Measurements from ENCODE around the gene HYPK.
A peak's percentile ranks its signal among the peaks of the same experiment; 100 is the strongest.

The HYPK gene

GRCh38 chr15:43800286-43801141 lies at the start of gene HYPK:
Gene HYPK, plus strand, starts transcription at chr15:43800599. Its CDS starts 24 bp downstream, at chr15:43800623.
- peak within 1 kb of the TSS; percentile 67 to 79 for H3K4me3 ChIP-seq
- H3K27me3 ChIP-seq: no peaks in the 10 kb centered on the region
- intact Hi-C loops (cut with DNase I; ENCODE audit: low total_unique reads): loop anchor here (2.0 kb wide), 1 partner anchor 24 kb away; the partner anchor contains the start of gene MFAP1
- DNase-seq: peak; percentile 95 to 97
- peaks cover 0 to 50% (median 33%) of the 10 kb centered on the region in 4 donors for H3K4me1 ChIP-seq
- H3K27ac ChIP-seq: peak within 1 kb of the TSS; percentile 79 to 90
- no peak for TF ChIP-seq CTCF (IDR thresholded peaks at IDR 0.05)
- H3K36me3 ChIP-seq: peaks cover 33 to 65% (median 55%) of the 10 kb centered on the region in 3 donors
- H3K9me3 ChIP-seq: no peaks in the 10 kb centered on the region

- Histone ChIP-seq H3K4me3 (no peak overlapping the region), H3K9me3 (no peaks in the 10 kb centered on the region), H3K4me1 (peaks cover 0 to 45% (median 38%) of the 10 kb centered on the region in 4 donors), H3K36me3 (peaks cover 16 to 32% (median 25%) of the 10 kb centered on the region in 3 donors), H3K27ac (no peak overlapping the region), H3K27me3 (no peaks in the 10 kb centered on the region)
- intact Hi-C loops (cut with DNase I; ENCODE audit: low total_unique reads): no loop called here
- TF ChIP-seq CTCF (IDR thresholded peaks at IDR 0.05): no peak
- DNase-seq: no peak
Measured at GRCh38 chr15:43751885-43752284, 48.5 kb upstream of the HYPK start.

- H3K4me1 ChIP-seq: peaks cover 0 to 5% (median 0%) of the 10 kb centered on the region in 4 donors
- intact Hi-C loops (cut with DNase I; ENCODE audit: low total_unique reads): no loop called here
- H3K9me3 ChIP-seq: no peaks in the 10 kb centered on the region
- no peak overlapping the region for H3K27ac ChIP-seq
- H3K27me3 ChIP-seq: no peaks in the 10 kb centered on the region
- TF ChIP-seq CTCF (IDR thresholded peaks at IDR 0.05): no peak
- peaks cover 71 to 97% (median 87%) of the 10 kb centered on the region in 3 donors for H3K36me3 ChIP-seq
- no peak overlapping the region for H3K4me3 ChIP-seq
- DNase-seq: no peak
Measured at GRCh38 chr15:43762824-43763223, 37.6 kb upstream of the HYPK start.

- intact Hi-C loops (cut with DNase I; ENCODE audit: low total_unique reads): no loop called here
- H3K36me3 ChIP-seq: peaks cover 71 to 97% (median 92%) of the 10 kb centered on the region in 3 donors
Measured at GRCh38 chr15:43763819-43764446, 36.5 kb upstream of the HYPK start.

More at GRCh38 chr15:43763819-43764446, 36.5 kb upstream of the HYPK start:
- Histone ChIP-seq H3K27me3 (no peaks in the 10 kb centered on the region), H3K4me3 (no peak overlapping the region), H3K9me3 (no peaks in the 10 kb centered on the region), H3K27ac (no peak overlapping the region), H3K4me1 (peaks cover 0 to 5% (median 0%) of the 10 kb centered on the region in 4 donors)
- no peak for DNase-seq
- no peak for TF ChIP-seq CTCF (IDR thresholded peaks at IDR 0.05)

All from tibial artery (tissue), 4 donors.